Activated B cell treated with CpG ODN at 0.5 μM for 24 hours (primary cell): ENCODE data around the gene FIBCD1. TPM values are rescaled to one million over a fixed set of nuclear protein-coding genes. Genes with fewer than 3 reads are reported as not detected.

Source experiments
- ATAC-seq: fragments of 200-7000 bp; cut with Tn5 transposase; one replicate; pipeline ENCODE4 v1.10.0; 2021; ENCODE audit warnings: low read depth, mild to moderate bottlenecking, moderate library complexity
- CTCF ChIA-PET: fragments of 350-600 bp; sonication (Branson Sonifier 250); formaldehyde crosslinking; loops from one replicate; lab custom pipeline; 2021; ENCODE audit warnings: antibody characterized with exemption; lab: Charles Lee
- POLR2A ChIA-PET: fragments of 350-600 bp; sonication (Branson Sonifier 250); formaldehyde crosslinking; loops from one replicate; lab custom pipeline; 2021; ENCODE audit warnings: antibody characterized with exemption; lab: Charles Lee
- DNase-seq: peaks from one replicate; pipeline ENCODE4 v3.0.0; 2022
- H3K27ac Mint-ChIP-seq: one replicate; pipeline ENCODE4 v1.8.0; 2020; ENCODE audit warnings: mixed read lengths
- H3K27me3 Mint-ChIP-seq: one replicate; pipeline ENCODE4 v1.8.0; 2021; ENCODE audit warnings: mixed read lengths
- H3K36me3 Mint-ChIP-seq: one replicate; pipeline ENCODE4 v1.8.0; 2021; ENCODE audit warnings: low read depth, mixed read lengths
- H3K4me1 Mint-ChIP-seq: one replicate; pipeline ENCODE4 v1.8.0; 2021; ENCODE audit warnings: mixed read lengths
- H3K4me3 Mint-ChIP-seq: one replicate; pipeline ENCODE4 v1.8.0; 2020; ENCODE audit warnings: mild to moderate bottlenecking, mixed read lengths
- H3K9me3 Mint-ChIP-seq: one replicate; pipeline ENCODE4 v1.8.0; 2020; ENCODE audit warnings: mixed read lengths
- CTCF ChIP-seq: fragments of 200-600 bp; IDR thresholded peaks from one replicate; pipeline ENCODE4 v1.8.0; 2022; ENCODE audit warnings: antibody characterized with exemption, mild to moderate bottlenecking
- intact Hi-C: fragments of 100-400 bp; cut with micrococcal nuclease; formaldehyde crosslinking; loops from one replicate; pipeline ENCODE4 v1.15.1; 2024
- total RNA-seq: library from RNA; stranded (reverse); gene quantifications from 2 replicates; pipeline ENCODE4 v1.2.3, GENCODE V29; 2022

The FIBCD1 gene
- total RNA-seq, 1 donor from 2014 or later = not detected

- CTCF ChIA-PET = interaction anchor here (1.2 to 1.4 kb wide), 2 partner anchors 11 to 187 kb away, joined by 3 to 5 read pairs; no protein-coding TSS in a partner anchor
- no peak overlapping the region for H3K4me3 Mint-ChIP-seq
- DNase-seq (no peak), ATAC-seq (no peak)
- H3K27me3 Mint-ChIP-seq = no peaks in the 10 kb centered on the region
- no peaks in the 10 kb centered on the region for H3K9me3 Mint-ChIP-seq
- no peak for TF ChIP-seq CTCF
- intact Hi-C loops = no loop called here
- H3K4me1 Mint-ChIP-seq = no peaks in the 10 kb centered on the region
- POLR2A ChIA-PET = no interaction called here
- H3K27ac Mint-ChIP-seq = no peak overlapping the region
- peaks cover 66% of the 10 kb centered on the region for H3K36me3 Mint-ChIP-seq
Observed at GRCh38 chr9:130858739-130859705, 80.0 kb downstream of the FIBCD1 start.

GRCh38 chr9:130857864-130858738, 80.9 kb downstream of the FIBCD1 start:
- ChIA-PET POLR2A (no interaction called here), CTCF (interaction anchor here (1.2 to 1.4 kb wide), 2 partner anchors 12 to 188 kb away, joined by 3 to 5 read pairs; no protein-coding TSS in a partner anchor)
- no peak for DNase-seq
- TF ChIP-seq CTCF = no peak
- Mint-ChIP-seq H3K4me1 (no peaks in the 10 kb centered on the region), H3K4me3 (no peak overlapping the region), H3K27me3 (no peaks in the 10 kb centered on the region), H3K9me3 (no peaks in the 10 kb centered on the region), H3K36me3 (peaks cover 62% of the 10 kb centered on the region), H3K27ac (no peak overlapping the region)
- ATAC-seq = no peak
- intact Hi-C loops = no loop called here

- CTCF ChIA-PET = no interaction called here
- Mint-ChIP-seq H3K27me3 (no peaks in the 10 kb centered on the region), H3K4me1 (no peaks in the 10 kb centered on the region), H3K36me3 (peaks cover 53% of the 10 kb centered on the region), H3K9me3 (no peaks in the 10 kb centered on the region), H3K4me3 (no peak overlapping the region), H3K27ac (no peak overlapping the region)
- DNase-seq (no peak), ATAC-seq (no peak)
- intact Hi-C loops = no loop called here
- TF ChIP-seq CTCF = no peak
- POLR2A ChIA-PET = no interaction called here
Observed at GRCh38 chr9:130856474-130856873, 82.6 kb downstream of the FIBCD1 start.

GRCh38 chr9:130854835-130855234, 84.2 kb downstream of the FIBCD1 start:
- intact Hi-C loops = no loop called here
- peaks cover 42% of the 10 kb centered on the region for H3K36me3 Mint-ChIP-seq
- no peak overlapping the region for H3K4me3 Mint-ChIP-seq
- H3K27me3 Mint-ChIP-seq = no peaks in the 10 kb centered on the region
- ChIA-PET POLR2A (no interaction called here), CTCF (interaction anchor here (0.8 kb wide), 1 partner anchor 154 kb away, joined by 3 read pairs; no protein-coding TSS in a partner anchor)
- ATAC-seq (no peak), DNase-seq (no peak)
- no peak overlapping the region for H3K27ac Mint-ChIP-seq
- no peaks in the 10 kb centered on the region for H3K9me3 Mint-ChIP-seq
- no peak for TF ChIP-seq CTCF
- H3K4me1 Mint-ChIP-seq = no peaks in the 10 kb centered on the region
